HEK293T (cell line): ENCODE data around the gene SV2B.

Experiments used
- CTCF ChIA-PET: fragments of 350-600 bp; formaldehyde crosslinking; extraction: SDS; loops from one replicate; lab custom pipeline; 2021; ENCODE audit warnings: antibody characterized with exemption, inconsistent platforms; lab: Yijun Ruan, JAX
- POLR2A ChIA-PET: fragments of 350-600 bp; formaldehyde crosslinking; extraction: SDS; loops from one replicate; lab custom pipeline; 2020; ENCODE audit warnings: antibody characterized with exemption, inconsistent platforms; lab: Yijun Ruan, JAX
- DNase-seq: peaks from one replicate; pipeline ENCODE4 v3.0.0; 2012; ENCODE audit warnings: mixed read lengths; ENCODE audit errors: extremely low spot score
- ARNT ChIP-seq: fragments of 450-650 bp; IDR thresholded peaks from 2 replicates; pipeline ENCODE4 v1.6.1; 2017; ENCODE audit warnings: mild to moderate bottlenecking
- BHLHE40 ChIP-seq: fragments of 450-650 bp; IDR thresholded peaks from 2 replicates; pipeline ENCODE4 v1.6.1; 2016; ENCODE audit warnings: mild to moderate bottlenecking, moderate library complexity, borderline replicate concordance
- CTBP1 ChIP-seq: fragments of 450-650 bp; IDR thresholded peaks from 2 replicates; pipeline ENCODE4 v1.6.1; 2016; ENCODE audit warnings: borderline replicate concordance
- ELF4 ChIP-seq: fragments of 450-650 bp; IDR thresholded peaks from 2 replicates; pipeline ENCODE4 v1.6.1; 2017; ENCODE audit warnings: antibody characterized with exemption
- FOXA1 ChIP-seq: fragments of 450-650 bp; IDR thresholded peaks from 2 replicates; pipeline ENCODE4 v1.6.1; 2016; ENCODE audit warnings: mild to moderate bottlenecking
- FOXK2 ChIP-seq: fragments of 450-650 bp; IDR thresholded peaks from 2 replicates; pipeline ENCODE4 v1.6.1; 2016; ENCODE audit warnings: mild to moderate bottlenecking
- FOXM1 ChIP-seq: fragments of 450-650 bp; IDR thresholded peaks from 2 replicates; pipeline ENCODE4 v1.6.1; 2017; ENCODE audit warnings: mild to moderate bottlenecking, borderline replicate concordance
- HDGF ChIP-seq: fragments of 450-650 bp; IDR thresholded peaks from 2 replicates; pipeline ENCODE4 v1.6.1; 2017; ENCODE audit warnings: antibody characterized with exemption, borderline replicate concordance
- LEF1 ChIP-seq: fragments of 450-650 bp; IDR thresholded peaks from 2 replicates; pipeline ENCODE4 v1.6.1; 2017; ENCODE audit warnings: mild to moderate bottlenecking, borderline replicate concordance
- NFRKB ChIP-seq: fragments of 450-650 bp; IDR thresholded peaks from 2 replicates; pipeline ENCODE4 v1.6.1; 2016; ENCODE audit warnings: mild to moderate bottlenecking, moderate library complexity
- PKNOX1 ChIP-seq: fragments of 450-650 bp; IDR thresholded peaks from 2 replicates; pipeline ENCODE4 v1.6.1; 2016
- SUZ12 ChIP-seq: fragments of 450-650 bp; IDR thresholded peaks from 2 replicates; pipeline ENCODE4 v1.6.1; 2016; ENCODE audit warnings: mild to moderate bottlenecking
- TARDBP ChIP-seq: fragments of 450-650 bp; IDR thresholded peaks from 2 replicates; pipeline ENCODE4 v1.6.1; 2016
- ZNF384 ChIP-seq: fragments of 450-650 bp; IDR thresholded peaks from 2 replicates; pipeline ENCODE4 v1.6.1; 2016

The SV2B gene

GRCh38 chr15:91308199-91308598 lies 208.1 kb downstream of the SV2B start:
- ChIA-PET POLR2A (no interaction called here), CTCF (interaction anchor here (1.3 kb wide), 1 partner anchor 398 kb away, joined by 6 read pairs; no protein-coding TSS in a partner anchor)
- TF ChIP-seq ARNT, result no peak
- TF ChIP-seq ELF4, result no peak
- DNase-seq, result no peak

- no peak for TF ChIP-seq FOXM1
- ChIA-PET CTCF (interaction anchor here (1.3 kb wide), 1 partner anchor 398 kb away, joined by 6 read pairs; no protein-coding TSS in a partner anchor), POLR2A (no interaction called here)
- no peak for DNase-seq
Measured at GRCh38 chr15:91308855-91309254, 208.8 kb downstream of the SV2B start.

- ChIA-PET POLR2A (no interaction called here), CTCF (no interaction called here)
Measured at GRCh38 chr15:91311986-91312385, 211.9 kb downstream of the SV2B start.

GRCh38 chr15:91316126-91316525 lies 216.1 kb downstream of the SV2B start:
- no peak for DNase-seq
- TF ChIP-seq BHLHE40 (no peak), LEF1 (no peak), ELF4 (no peak), SUZ12 (no peak), FOXK2 (no peak), PKNOX1 (no peak), TARDBP (no peak), FOXM1 (no peak), CTBP1 (no peak)
- ChIA-PET CTCF (no interaction called here), POLR2A (no interaction called here)

More at GRCh38 chr15:91311986-91312385, 211.9 kb downstream of the SV2B start:
- no peak for DNase-seq
- TF ChIP-seq NFRKB (no peak), FOXA1 (no peak), TARDBP (no peak), FOXM1 (no peak), BHLHE40 (no peak), PKNOX1 (no peak)

GRCh38 chr15:91318516-91318915 lies 218.5 kb downstream of the SV2B start:
- TF ChIP-seq BHLHE40, result no peak
- TF ChIP-seq HDGF, result no peak
- TF ChIP-seq FOXM1, result no peak
- no peak for TF ChIP-seq NFRKB
- ChIA-PET POLR2A (no interaction called here), CTCF (no interaction called here)
- DNase-seq, result no peak

- no peak for TF ChIP-seq NFRKB
- TF ChIP-seq ELF4, result no peak
- TF ChIP-seq SUZ12, result no peak
- TF ChIP-seq FOXK2, result no peak
- no peak for TF ChIP-seq FOXA1
- no peak for TF ChIP-seq ZNF384
- no peak for TF ChIP-seq CTBP1
- no peak for DNase-seq
- ChIA-PET POLR2A (no interaction called here), CTCF (no interaction called here)
Measured at GRCh38 chr15:91318931-91319330, 218.9 kb downstream of the SV2B start.

GRCh38 chr15:91319371-91320059 lies 219.5 kb downstream of the SV2B start:
- CTCF ChIA-PET, result no interaction called here
- TF ChIP-seq TARDBP (no peak), ELF4 (no peak), BHLHE40 (no peak)
- POLR2A ChIA-PET, result no interaction called here
- DNase-seq, result no peak

- DNase-seq, result no peak
- ChIA-PET CTCF (no interaction called here), POLR2A (no interaction called here)
- TF ChIP-seq PKNOX1 (no peak), LEF1 (no peak), NFRKB (no peak), SUZ12 (no peak), FOXK2 (no peak), BHLHE40 (no peak)
Measured at GRCh38 chr15:91320101-91320500, 220.0 kb downstream of the SV2B start.
